NCI-H526 treated with DMSO at 0.1 percent for 48 hours (cell line): ENCODE results near the gene PRKCH.
A peak's percentile ranks its signal among the peaks of the same experiment; 100 is the strongest.

Source experiments
- DNase-seq: peaks from one replicate; lab custom pipeline; 2025; lab: John Stamatoyannopoulos, UW

Gene PRKCH

DNA sequence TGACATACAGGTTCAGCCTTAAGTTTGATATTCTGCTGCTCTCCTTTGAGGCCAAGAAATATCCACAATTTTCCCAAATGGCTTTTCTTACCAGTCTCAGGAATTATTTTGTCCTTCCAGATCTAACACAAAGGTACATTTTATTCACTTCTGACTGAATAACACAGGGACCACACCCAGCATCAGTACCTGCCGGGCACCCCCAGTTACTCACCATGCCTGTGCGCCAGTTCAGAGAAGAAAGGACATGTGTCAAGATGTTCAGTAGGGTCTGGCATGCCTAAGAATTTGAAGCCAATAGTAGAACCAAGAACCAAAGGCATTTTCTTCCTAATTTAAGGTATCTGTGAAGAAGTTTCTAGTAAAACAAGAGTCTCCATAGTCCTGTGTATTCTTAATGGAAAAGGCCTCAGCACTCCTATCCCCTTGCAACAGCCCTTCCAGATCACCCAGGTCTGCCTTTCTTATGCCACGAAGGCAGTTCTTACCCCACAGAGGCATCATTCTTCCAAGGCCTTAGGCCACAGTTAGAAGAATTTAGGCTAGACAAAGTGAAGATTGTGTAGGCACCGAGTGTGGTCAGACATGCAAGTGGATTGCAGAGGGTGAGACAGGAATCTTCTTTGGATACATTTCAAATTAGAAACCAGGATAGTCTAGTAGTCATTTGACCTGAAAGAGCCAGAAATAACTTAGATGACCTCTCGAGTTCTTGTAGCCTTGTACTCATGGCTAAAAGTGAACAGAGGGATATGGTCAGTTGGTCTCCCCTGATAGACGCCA is 233.9 kb downstream of the PRKCH start:
- no peak for DNase-seq

DNA sequence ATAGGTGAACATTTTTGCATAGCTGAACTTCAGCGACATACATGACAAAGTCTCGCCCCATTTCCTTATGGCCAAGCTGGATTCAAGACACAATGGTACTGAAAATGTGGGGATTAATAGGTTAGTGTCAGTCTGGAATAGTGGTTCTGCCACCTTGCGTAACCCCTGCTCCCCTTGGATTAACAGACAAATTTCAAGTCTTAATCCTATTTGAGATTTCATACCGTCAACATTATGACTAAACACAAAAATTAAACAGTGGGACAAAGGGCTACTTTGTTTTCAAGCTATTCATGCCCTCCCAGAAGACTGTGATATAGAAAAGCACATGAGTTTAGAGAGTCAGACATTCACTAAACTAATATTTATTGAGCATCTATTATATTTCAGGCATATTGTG is 235.1 kb downstream of the PRKCH start:
- DNase-seq, result no peak

DNA sequence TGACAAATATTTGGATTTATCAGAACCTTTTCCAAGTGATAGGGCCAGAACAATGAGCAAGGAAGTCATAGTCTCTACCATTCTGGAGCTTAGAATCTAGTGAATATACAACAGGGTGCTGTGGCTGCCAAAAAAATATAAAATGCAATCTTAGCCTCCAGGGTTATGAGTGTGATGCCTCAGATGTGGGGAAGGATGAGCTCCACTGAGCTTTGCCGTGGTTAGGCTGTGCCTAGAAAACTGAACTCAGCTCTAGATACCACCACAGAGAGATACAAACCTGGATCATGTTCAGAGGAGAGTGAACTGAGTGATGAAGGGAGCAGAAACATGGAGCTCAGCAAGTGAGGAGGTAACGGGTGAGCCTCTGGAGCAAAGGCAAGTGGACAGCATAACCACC is 235.9 kb downstream of the PRKCH start:
- no peak for DNase-seq

DNA sequence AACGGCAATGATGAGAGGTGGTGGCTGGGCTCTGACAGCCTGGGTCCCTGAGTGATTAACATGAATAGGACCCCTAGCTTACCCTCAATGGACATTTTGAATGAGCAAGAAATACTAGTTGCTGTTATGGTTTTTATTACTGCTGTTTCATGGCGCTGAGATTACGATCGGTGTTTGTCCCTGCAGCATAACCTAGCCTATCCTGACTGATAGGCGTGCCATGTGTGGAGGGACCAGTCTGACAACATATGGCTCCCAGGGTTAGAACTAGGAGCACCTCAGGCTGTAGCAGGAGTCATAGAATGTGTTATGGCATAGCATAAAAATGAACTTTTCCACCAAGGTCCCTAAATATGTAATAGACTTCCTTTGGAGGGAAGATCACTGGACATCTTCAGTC is 236.5 kb downstream of the PRKCH start:
- DNase-seq, result no peak

DNA sequence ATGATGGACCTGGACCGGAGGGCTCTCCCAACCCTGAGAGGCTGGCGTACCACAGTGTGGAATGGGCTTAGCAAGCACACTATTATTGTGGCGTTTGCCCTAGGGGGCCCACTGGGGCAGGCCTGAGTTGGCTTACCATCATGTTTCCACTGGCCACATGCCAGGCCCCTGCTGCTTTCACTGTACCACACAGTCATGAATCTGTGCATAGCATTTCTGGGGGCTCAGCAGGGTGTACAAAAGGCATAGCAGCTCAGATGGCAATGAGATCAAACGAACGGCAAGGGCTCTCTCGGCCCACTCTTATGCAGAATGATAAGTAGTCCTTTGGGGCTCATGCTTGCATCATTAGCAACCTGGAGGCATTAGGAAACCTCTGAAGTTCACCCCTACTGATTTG is 236.9 kb downstream of the PRKCH start:
- DNase-seq, result no peak

DNA sequence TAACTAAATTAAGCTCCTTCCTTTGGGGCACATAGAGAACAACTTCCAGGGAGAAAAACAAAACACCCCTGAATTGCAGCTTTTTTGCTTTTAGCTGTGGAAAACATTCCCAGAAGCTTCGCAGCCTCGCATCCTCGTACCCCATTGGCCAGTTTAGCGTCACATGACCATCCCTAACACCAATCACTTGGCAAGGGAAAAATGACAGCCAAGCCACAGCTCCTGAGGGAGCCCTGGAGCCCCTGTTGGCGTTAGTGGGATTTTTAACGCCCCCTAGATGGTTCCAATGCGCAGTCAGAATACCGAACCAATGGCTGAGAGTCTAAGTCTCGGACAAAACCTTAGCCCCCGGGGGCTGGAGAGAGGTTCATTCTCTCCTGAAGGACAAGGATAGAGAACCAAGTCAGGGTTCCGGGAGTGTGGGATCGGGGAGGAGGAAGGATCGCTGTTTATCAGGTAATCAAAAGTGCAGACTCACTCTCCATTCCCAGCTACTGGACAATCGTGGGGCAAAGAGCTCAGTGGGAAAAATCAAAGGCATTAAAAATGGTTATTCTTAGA is 238.3 kb downstream of the PRKCH start:
- no peak for DNase-seq

DNA sequence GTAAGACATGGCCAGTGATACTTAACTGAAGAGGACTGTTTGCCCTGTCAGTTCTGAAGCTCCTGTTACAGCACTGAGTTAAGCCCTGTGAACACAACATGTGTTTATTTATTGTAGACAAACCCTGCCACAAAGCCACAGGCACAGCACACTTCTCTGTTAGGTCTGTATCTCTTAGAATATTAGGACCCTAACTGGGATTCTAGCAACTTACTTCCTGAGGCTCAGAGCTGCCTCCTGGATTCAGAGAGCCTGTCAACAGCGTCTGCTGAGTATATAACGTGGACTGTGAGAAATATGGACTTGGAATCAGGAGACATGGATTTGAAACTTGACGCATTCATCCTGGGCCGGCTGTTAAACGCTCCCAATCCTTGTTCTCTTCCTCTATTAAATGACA is 238.9 kb downstream of the PRKCH start:
- no peak for DNase-seq

DNA sequence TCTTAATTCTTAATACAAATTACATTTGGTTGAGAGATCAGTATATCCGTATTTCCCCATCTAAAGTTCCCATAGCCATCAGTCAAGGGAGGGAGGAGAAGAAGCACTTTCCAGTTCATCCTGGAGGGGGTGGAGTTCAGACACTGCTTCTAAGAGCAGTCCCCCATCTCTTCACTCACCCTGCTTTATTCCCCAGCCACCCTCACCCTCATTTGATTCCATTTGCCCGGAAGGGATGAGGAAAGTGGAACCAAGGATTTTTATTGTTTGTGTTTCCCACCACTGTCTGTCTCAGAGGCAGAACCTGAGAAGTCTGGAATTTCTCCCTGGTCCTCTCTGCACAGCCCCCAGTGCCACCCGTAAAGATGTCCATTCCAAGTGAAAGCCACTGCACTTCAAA is 239.7 kb downstream of the PRKCH start:
- DNase-seq, result no peak

DNA sequence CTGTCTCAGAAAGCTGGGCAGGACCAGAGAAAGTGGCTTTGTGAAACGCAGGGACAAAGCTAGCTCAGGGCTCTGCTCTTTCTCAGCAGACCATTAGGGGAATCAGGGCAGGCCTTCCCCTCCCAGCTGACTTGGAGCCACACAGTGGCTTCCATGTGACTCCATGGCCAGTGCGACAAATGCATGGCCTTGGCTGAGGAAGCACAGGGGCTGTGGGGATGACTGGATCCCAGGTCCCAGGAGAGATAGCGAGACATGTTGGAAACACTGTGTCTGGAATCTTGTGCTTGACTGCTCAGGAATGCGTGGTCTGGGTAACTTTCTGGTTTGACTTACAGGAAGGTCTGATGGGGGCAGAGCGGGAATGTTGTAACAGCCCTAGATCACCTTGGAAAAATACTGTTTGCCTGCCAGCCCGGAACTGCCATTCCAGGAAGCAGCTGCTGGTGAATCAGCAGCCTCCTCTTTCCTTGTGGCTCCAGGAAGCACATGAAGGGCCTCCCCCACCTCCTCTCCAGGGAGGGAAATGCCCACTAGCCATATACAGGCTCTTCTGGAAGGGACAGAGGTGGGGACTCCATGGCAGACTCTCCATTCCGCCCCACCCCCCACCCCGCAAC is 240.4 kb downstream of the PRKCH start:
- no peak for DNase-seq

DNA sequence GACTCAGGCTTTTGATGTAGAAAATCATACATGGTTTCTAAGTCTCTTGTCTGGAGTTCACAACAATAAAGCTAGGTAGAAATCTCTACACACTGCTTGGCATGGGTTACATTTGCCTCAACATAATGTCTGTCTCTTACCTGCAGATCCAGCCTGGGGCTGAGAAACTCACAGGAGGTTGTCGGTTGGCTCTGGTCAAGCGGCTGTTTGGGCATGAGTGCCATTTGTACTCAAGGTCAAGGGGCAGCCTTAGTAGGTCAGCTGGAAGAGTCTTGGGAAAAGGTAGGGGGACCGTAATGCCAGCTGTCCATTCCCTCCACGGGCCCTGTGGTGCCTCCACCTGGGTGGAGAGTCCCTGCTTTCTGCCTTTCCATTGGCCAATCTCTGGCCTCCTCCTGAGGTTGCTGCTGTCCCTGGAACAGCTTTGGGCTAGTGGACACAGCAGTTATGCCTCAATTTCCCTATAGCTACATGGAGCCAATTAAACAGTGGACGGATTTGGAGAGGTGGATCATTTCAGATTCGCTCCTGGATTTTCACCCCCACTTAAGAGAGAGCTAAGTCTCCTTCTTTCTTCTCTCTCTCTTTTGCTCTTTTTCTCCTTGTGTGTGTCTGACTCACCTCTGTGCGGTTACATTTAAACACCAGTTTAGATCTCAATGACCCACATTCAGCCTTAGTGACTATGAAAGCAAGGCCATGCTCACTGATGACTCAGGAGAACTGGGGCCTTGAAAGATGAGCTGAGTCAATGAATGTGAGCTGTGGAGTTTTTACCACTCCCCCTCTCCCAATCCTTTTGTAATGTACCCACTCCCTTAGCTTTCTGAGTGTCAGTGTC is 241.2 kb downstream of the PRKCH start:
- DNase-seq, result no peak

DNA sequence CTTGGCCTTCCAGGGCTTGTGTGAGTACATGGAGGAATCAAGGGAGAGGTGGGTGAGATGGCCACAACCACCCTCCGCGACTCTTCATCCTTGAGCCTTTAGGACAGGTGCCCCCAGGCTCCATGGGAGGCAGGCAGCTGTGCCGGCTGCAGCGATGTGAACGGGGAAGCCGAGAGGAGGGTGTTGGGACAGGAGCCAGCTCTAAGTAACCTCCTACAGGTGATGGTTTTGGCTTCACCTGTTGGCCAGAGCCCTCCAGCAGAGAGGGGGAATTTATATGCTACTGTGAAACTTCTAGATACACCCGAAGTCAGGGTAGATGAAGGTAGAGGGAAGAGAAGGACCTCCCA is 241.8 kb downstream of the PRKCH start:
- no peak for DNase-seq

DNA sequence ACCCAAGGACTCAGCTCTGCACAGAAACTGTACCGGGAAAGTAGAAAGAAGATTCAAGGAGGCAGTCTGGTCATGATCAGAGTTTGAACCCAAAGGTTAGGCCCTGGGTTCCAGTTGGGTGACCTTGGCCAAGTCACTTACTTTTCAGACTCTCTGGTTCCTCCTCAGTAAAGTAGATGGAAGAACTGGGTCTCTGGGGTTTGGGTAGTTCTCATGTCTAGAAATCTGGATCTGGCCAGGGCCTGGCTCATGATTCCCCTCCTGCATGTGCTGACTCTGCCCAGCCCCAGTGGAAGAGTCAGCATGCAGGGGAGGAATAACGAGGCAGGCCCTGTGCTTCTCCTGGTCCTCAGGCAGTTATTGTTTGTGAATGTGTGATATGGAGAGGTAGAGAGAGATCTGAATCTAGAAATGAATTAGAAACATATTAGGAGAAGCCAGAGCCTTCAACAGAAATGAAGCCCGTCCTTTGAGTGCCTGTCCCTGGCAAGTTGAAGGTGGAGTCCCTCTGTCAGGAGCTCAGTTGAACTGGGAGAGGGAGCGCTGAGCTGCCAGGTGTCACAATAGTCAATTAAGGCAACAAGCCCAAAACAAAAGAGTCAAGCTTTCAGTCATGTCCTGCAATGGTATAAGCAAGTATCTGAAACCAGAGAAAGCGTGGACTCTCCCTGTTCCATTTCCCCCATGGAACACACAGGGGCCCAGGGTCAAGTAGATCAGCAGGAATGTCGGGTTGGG is 242.7 kb downstream of the PRKCH start:
- DNase-seq, result no peak

DNA sequence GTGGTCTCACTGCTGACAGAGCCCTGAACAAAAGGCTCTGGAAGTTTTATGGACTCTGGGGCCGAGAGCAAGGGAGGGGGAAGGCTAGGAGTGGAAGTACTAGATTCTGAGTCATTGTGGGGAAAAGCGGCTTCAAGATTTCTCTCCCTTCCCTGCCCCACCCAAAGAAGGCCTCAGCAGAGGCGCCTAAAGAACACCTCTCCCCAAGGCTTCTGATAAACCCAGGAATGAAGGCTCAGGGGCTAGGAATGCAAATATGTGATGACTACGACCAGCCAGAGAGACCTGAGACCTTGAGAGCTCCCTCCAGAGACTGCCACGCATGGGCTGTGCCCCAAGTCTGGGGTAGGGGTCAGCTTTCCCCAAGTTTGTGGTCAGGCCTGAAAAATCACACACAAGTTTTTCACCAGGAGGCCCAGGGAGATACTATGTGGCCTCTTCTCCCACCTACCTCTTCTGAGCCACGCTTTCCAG is 243.3 kb downstream of the PRKCH start:
- no peak for DNase-seq

DNA sequence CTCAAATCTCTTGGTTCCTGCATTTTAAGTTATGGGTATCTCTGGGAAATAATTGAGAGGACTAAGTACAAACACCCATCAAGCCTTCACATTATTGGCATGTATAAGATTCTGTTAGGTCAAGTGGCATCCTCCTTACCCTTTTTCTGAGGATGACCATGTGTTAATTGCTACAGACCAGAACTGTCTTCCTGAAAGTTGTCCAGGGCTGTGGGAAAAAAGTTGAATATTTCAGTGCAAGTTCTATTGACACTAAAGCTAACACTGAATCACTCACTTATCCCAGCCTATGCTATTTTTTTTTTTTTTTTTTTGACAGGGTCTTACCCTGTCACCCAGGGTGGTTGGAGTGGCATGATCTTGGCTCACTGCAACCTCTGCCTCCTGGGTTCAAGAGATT is 243.8 kb downstream of the PRKCH start:
- DNase-seq, result no peak

DNA sequence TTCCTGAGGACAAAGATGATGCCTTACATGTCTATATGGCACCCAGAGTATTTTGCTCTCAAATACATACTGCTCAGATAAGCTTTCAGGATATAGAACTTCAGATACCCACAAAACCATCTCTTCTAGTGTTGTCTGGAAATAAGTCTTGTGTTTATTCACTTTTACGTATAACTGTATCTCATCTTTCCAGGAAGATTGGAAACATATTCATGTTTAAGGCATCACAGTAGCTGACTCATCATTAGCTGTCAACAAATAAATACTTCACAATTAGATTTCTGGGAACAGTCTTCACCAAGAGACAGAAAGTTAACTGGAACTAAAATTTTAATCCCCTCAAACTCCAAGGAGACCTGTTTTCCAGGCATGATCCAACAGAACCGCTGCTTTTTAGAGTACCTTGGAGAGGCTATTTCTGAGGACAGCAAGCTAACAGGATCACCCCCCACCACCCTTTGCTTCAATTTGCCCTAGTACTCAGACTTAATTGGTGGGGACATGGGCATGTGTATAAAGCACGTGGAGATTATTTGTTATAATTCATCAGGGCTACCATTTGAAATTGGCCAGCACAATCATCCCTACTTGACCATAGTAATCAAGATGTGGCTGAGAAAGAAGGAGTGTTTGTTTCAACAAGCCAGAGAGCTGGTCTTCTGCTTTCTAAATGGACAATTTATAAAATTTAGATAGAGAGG is 244.6 kb downstream of the PRKCH start:
- DNase-seq, result no peak

DNA sequence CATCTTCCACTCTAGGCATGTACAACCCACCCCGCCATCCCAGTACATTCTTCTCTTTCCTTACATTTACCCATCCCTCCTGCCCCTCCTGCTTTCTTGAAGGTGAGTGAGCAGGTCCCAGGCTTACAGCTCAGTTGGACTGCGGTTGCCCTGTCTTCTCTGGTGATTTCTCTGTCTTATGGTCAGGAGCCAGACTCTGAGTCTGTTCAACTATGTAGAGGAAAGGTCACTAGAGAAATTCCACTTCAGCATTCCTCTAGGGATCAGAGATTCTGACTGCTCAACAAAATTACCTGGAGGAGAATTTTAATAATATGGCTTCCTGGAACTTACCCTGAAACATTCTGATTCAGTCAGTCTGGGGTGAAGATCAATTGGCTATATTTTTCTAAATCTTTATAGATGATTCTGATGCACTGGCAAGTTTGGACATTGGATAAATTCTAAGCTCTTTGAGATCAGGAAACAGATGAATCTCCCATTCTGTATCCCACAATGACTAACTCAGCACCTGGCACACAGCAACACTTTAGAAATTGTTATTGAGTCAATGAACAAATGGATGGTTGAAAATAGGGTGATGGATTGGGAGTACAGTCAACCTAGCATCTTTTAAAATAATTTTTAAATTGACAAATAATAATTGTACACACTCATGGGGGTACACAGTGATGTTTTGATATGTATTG is 245.3 kb downstream of the PRKCH start:
- no peak for DNase-seq

DNA sequence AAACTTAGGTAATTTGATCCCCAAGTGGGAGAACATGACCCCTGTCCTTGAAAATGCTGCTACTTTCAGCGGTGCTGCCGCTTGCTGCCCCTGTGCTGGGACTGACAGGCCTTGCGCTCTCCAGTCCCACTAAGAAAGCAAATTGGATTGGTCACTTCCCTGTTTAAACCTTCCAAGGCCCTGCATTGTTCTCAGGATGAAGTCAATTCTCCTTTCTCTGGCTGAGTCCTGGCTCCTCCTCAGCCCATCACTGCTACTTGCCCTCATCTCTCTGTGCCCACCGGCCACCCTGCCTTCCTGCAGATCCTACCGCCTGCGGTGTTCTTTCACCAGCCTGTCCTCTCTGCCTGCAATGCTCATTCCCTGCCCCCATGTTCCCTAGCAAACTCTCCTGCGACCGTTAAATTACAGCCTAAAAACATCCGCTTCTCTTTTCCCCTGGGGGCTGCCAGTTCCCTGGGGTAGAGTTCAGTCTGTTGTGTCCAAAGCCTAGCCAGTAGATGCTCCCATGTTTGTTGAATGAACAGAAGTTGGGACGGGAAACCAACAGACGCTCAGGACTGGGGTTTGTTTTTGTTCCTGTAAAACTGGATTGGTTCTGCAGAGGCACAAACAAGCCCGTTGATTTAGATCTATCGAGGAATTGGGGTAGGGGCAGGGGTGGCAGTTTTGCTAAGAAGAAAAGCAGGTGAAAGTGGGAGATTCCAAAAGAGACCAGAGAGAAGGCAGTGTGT is 246.6 kb downstream of the PRKCH start:
- peak; percentile 60 for DNase-seq

DNA sequence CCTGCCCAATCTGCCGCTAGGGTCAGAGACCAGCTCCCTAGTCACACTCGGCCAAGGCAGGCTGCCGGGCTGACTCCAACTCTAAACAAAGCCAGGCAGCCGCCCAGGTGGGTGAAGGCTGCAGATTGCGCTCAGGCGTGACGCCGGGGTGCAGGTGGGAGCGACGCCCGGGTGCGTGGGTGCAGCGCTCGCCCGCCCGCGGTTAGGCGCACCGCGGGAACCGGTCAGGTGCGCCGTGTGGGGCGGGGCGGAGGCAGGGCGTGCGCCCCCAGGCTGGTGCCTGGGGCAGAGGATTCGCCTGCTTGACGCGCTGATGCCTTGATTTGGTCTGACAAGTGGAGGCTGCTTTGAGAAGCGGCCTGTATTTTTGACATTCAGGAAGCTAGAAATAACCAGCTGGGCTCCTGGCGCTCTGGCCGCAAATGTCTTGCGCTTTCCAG is 247.2 kb downstream of the PRKCH start:
- DNase-seq, result peak; percentile 78

DNA sequence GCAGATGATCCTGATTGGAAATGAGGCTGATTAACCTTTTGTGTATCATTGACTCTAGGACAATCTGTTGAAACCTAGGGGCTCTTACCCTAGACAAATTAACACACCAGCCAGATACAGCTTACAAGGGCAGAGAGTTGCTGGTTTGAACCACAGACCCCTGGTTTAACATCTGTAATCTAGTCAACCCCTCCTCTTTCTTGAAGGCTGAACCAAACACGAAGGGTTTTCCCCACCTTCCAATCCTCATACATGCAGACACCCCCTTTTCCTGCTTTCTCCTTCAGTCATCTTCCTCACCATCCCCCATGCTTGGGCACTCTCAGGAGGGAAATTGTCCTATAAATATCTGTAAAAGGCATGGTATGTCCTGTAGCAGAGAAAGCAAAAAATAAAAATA is 247.9 kb downstream of the PRKCH start:
- DNase-seq, result no peak
